Myometrial cell (primary cell): ENCODE data around the gene ALDH4A1. TPM values are rescaled to one million over a fixed set of nuclear protein-coding genes. Genes with fewer than 3 reads are reported as not detected.

ENCODE experiments used
- total RNA-seq: library from RNA; depleted of rRNA; stranded (reverse); fragments of >200 nt; gene quantifications from 2 replicates; pipeline ENCODE4 v1.2.3, GENCODE V29; 2015

The ALDH4A1 gene
- total RNA-seq: 11.3 and 14.1 TPM in 2 replicates

GRCh38 chr1:18902523-18903290 is at the start of gene ALDH4A1:
Gene ALDH4A1, minus strand, starts transcription at chr1:18902555. Its CDS starts 32 bp downstream, at chr1:18902523.

DNA sequence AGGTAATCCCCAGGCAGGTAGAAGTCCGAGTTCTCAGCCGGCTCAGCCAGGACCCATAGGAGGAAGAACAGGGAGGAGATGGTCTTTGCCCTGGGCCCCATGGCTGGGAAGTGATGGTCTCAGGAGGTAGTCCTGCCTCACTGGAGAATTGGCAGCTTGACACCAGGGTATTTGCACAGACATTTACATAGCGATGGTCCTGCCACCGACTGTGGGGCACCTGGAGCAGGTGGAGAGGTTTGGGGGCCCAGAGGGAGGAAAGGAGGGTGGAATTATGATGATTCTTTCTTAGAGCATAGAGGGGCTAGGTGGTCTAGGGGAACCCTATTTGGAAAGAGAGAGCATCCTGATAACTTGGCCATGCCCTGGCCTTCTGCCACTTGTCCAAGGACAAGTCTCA is 42.8 kb downstream of the ALDH4A1 start, which contains the start of gene TAS1R2:
TSS of gene TAS1R2 (minus strand) at position 101 of the 400 bp plus-strand sequence. CDS start at position 101, 0 bp downstream.

Other genes with a start within 250 kb of the ALDH4A1 start
- not detected in 2 replicates for gene TAS1R2, start 42.9 kb downstream of the ALDH4A1 start, total RNA-seq
- gene IFFO2, start 54.1 kb upstream of the ALDH4A1 start, total RNA-seq: 2.8 and 3.7 TPM in 2 replicates